HG02938 (cell line): Measurements from ENCODE around the gene DEPDC1.
"Not testable (repeated sequence)": the region's sequence is repeated elsewhere in the genome, so short reads cannot be mapped to it uniquely, and the experiment has no call there.

Experiments
- ATAC-seq: cut with Tn5 transposase; IDR thresholded peaks from one replicate; pipeline ENCODE4 v1.9.1; 2021; ENCODE audit warnings: mild to moderate bottlenecking, moderate library complexity; ENCODE audit not compliant: unreplicated experiment

The DEPDC1 gene, protein sequence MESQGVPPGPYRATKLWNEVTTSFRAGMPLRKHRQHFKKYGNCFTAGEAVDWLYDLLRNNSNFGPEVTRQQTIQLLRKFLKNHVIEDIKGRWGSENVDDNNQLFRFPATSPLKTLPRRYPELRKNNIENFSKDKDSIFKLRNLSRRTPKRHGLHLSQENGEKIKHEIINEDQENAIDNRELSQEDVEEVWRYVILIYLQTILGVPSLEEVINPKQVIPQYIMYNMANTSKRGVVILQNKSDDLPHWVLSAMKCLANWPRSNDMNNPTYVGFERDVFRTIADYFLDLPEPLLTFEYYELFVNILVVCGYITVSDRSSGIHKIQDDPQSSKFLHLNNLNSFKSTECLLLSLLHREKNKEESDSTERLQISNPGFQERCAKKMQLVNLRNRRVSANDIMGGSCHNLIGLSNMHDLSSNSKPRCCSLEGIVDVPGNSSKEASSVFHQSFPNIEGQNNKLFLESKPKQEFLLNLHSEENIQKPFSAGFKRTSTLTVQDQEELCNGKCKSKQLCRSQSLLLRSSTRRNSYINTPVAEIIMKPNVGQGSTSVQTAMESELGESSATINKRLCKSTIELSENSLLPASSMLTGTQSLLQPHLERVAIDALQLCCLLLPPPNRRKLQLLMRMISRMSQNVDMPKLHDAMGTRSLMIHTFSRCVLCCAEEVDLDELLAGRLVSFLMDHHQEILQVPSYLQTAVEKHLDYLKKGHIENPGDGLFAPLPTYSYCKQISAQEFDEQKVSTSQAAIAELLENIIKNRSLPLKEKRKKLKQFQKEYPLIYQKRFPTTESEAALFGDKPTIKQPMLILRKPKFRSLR

DNA sequence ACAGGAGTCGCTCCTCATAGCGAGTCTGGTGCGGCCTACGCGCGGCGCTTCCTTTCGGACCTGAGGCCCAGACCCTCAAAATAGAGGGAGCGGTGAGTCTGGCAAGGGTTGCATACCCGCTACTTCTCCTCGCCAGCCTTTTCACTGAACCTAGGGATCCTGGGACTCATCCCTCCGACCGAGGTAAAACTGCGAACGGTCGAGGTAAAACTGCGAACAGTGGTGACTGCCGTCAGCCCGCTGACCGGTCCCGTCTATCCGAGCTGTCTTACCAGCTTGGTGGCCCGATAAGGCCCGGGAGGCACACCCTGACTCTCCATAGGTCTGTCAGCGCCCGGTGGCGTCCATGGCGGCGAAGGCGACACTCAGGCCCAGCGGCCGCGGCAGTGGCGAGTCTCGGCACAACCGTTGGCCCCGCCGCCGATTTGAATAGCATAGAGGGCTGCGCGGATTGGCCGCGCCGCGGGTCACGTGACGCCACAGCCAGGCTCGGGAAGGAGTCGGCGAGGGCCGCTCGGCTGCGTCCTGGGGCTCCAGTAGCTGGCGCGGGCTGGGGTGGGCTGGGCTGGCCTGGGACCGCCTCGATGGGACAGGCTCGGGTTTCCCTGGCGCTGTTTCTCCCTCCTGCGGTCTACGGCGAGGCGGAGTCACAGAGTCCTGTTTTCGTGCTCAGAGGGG, at the start of gene DEPDC1:
Gene DEPDC1 (minus strand): TSS at position 403 of the 678 bp plus-strand sequence. CDS start 83 bp downstream, at position 320.
- ATAC-seq: peak; percentile 91

DNA sequence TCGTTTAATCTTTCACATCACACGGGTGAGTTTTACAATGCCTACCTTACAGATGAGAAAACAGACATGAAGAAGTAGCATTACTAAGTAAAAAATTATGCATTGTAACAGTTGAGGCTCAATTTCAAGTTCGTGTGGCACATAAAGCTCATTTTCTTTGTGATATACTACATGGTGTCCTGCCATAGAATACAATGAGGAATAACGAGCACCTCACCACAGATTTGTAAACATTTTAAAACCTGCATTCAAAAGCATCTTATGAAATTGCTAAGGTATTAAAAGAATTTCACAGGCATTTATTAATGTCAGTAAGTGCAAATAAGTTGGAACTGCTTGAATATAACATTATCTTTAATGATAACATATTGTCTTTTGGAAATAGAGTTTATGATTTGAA, 47.8 kb upstream of the DEPDC1 start:
- no peak for ATAC-seq

DNA sequence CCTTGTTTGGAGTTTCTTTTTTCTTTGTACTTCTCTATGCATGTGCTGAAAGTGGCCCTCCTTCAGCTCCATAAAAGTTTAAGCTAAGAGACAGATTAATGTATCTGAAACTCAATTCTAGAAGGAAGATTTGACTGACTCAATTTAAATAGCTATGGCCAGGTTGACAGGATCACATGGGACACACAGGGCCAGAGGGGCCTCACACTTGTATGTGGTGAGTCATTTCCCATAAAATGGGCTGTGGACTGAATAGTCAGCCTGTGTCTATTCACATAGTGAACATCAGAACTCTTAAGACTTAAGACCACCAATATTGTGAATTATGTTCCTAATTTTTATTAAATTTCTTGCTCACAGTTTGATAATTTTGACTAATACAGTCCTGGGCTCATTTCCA, 45.7 kb upstream of the DEPDC1 start:
- ATAC-seq: no peak

DNA sequence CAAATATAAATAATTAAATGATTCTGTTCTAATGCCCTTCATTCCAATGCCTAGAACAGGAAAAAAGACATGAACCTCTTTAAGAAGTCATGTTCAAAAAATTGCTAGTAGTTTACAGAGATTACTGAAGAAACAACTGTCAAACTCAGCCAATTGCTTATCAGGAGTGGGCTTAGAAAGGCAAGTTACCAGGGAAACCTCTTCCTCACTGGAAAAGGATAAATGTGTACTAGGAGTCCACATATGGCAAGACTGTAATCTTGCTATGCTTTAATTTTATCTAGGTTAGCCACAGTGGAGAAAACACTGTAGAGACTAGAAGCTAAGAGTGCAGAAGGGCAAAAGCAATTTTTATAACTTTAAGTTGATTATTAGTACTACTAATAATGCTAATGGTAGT, 42.1 kb upstream of the DEPDC1 start:
- no peak for ATAC-seq

DNA sequence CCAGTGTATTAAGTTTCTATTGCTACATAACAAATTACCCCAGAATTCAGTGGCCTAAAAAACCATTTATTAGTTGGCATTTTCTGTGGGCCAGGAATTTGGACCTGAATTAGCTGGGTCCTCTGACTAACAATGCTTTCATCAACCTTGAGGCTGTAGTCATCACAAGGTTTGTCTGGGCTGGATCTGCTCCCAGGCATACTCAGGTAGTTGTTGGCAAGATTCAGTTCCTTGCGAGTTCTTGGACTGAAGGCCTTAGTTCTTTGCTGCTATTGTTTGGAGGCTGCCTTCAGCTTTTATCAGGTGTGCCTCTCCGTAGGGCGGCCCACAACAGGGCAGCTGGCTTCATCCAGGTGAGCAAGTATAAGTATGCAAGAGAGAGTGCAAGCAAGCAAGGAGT, 31.4 kb upstream of the DEPDC1 start:
- ATAC-seq: no peak

DNA sequence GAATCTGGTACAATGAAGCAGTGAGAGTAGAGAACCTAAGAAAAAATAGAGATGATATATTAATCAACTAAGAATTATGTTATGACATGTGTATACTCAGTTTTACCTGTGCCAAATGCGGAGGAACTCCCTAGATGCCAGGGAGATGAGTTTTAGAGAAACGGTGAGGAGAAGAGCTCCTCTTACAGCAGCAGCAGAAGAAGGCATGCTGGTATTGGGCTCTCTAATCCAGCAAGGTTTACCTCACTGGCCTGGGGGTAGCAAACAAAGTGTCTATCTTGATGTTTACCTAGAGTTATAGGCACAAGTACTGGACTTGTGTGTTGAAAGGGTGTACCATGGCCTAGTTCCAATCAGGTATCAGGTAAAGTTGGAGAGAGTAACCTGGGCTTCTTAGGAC, 28.9 kb upstream of the DEPDC1 start:
- ATAC-seq: no peak

- ATAC-seq: no peak
Observed at GRCh38 chr1:68521286-68521685, 24.4 kb upstream of the DEPDC1 start.

DNA sequence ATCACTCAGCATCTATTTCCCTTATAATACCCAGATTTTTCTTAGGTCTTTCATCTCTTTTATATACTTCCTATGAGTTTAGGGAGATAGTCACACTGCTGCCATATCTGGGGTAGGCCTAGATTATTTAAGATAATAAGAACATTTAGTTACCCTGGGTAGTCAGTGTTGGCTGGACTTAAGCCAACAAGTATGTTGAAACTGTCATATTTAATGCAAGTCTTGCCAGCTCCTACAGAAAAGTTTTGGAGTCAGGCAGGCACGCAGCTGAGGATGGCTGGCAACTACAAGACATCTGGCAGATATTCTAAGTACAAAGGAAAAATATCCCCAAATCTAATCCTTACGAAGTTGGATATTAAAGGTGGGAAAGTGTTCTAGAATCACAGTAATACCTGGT, 19.2 kb upstream of the DEPDC1 start:
- no peak for ATAC-seq

DNA sequence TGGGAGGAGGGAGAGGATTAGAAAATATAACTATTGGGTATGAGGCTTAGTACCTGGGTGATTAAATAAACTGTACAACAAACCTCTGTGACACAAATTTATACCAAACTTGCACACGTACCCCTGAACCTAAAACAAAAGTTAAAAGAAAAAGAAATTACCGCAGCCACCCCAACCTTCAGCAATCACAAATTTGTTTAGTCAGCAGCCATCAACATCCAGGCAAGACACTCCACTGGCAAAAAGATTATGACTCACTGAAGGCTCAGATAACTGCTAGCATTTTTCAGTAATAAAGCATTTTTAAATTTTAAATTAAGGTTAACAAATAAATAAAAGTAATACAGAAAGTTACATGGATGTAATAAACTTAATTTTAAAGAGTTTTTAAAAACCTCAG, 14.4 kb upstream of the DEPDC1 start:
- no peak for ATAC-seq

DNA sequence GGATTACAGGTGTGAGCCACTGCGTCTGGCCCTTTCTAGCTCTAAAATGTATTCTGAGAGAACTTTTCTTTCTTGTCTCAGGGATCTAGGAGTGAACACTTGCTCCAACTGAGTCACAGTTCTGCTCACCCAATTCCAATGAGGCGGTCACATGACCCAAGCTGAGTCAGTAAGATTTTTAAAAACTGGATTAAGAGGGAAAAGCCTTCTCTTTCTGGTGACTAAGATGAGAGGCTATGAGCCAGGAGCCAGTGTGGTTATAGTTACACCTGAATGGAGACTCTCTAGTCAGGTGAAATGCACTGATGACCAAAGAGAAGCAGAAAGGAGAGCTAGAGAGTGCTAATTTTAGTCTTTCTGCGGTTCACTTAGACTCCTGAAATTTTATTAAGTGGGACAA, 9.5 kb upstream of the DEPDC1 start:
- ATAC-seq: no peak

GRCh38 chr1:68503085-68503484, 6.2 kb upstream of the DEPDC1 start:
- ATAC-seq: no peak

DNA sequence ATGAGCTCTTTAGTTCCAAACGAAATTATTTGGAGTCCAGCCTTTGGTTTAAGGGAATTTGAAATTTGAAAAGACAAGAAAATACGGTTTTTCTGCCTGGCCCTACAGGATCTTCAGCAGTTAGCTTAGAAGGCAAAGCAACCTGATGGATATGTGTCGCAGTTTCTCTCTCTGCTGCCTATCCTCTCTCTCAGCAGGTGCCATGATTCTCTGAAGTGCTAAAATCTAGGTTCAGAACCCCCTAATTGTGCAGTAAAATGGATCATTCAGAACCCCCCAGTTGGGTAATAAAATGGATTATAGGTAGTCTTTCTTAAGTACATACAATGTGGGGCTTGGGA, 446 bp upstream of the DEPDC1 start:
- ATAC-seq: peak; percentile 13

DNA sequence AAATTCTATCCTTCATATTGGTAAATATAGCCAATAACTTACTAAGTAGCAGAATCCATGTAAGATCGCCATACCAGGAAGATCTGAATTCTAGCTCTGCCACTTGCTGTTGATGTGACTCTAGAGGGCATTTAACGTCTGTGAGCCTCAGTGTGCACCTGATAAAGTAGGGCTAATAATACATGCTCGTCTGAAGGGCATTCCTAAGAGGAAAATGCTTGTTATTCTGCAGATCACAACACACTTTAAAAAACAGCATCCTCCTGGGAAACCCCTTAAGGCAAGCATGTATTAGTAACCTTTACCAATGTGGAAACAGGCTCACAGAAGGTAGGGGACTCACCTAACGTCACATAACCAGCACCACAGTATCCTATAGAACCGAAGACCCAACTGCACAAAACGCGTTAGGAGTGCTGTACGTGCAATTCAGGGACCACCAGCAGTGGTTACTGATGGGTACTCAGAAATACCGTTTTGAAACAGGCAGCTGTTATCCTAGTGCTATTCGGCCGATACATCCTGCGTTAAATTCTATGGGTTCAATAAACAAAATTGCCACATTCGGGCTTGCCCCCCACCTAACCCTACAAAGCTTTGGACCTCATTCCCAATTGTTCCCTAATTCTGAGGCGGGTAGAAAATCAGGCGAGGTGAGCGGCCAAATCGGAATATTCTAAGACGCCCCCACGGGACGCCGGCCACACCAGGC, 758 bp downstream of the DEPDC1 start:
- peak; percentile 31 for ATAC-seq

DNA sequence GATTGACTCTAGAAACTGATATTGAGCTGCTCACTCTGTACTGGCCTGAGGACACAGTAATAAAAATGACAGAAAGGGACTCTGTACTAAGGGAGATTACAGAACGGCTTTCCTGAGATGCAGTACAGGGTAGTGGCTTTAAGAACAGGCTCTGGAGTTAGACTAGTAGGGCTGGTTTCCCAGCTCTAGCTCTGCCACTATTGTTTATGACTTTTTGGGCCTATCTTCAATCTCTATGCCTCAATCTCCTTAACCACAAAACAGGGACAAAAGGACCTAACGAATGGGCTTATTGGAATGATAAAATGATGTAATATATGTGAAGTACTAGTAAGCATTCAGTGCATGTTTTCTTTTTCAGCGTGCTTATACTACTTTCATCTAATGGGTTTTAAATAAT, 1.4 kb downstream of the DEPDC1 start:
- ATAC-seq: no peak

DNA sequence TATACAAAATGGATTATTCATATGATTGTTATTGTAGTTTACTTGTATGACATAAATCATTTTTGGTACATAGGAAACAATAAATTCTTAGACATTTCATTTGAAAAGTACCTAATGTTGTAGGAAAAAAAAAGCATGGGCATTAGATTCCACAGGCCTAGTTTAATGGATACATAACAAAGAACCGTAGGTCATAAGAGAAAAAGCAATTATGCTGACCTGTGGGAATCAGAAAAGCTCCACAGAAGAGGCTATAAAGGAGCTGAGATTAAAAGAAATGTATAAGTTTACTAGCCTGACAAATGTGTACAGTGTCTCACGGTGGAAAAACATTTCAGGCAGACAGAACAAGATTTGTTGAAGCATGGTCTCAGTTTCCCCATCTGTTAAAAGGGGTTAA, 3.7 kb downstream of the DEPDC1 start:
- ATAC-seq: no peak

GRCh38 chr1:68492255-68492654, 4.6 kb downstream of the DEPDC1 start:
- ATAC-seq: not testable (repeated sequence)

DNA sequence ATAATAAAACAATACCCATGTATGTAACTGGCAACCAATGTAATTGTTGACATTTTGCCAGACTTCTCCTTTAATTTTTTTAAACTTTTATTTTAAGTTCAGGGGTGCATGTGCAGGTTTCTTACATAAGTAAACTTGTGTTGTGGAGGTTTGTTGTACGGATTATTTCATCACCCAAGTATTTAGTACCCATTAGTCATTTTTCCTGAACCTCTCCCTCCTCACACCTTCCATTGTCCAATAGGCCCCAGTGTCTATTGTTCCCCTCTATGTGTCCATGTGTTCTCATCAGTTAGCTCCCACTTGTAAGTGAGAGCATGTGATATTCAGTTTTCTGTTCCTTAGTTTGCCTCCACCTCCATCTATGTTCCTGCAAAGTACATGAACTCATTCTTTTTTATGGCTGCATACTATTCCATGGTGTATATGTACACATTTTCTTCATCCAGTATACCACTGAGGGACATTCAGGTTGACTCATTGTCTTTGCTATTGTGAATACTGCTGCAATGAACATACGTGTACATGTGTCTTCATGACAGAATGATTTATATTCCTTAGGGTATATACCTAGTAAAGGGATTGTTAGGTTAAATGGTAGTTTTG, 6.7 kb downstream of the DEPDC1 start:
- ATAC-seq: no peak

DNA sequence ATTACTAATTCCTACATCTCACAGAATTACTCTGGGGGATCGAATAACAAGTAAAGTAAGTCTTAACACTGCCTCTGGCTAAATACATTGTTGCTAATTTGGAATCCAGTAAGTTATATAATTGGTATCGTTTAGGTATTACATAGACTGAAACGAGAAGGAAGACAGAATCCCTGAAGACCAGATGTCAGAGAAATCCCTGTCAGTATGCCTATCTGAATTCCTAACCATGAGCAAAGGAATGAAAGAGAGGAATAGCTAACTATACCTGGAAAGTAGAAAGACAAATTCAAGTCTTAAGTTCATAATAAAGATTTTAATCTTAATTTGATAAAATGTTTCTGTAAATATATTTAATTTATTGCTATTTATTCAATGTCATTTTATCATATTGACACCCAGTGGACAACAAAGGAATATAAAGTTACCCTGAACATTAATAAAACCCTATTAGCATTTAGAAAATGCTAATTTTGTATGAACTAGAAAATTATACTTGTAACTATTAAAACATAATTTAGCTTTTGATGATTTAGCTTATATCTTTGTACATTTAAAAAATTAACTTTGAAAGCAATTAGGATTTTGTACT, 11.4 kb downstream of the DEPDC1 start:
- no peak for ATAC-seq

- ATAC-seq: no peak
Observed at GRCh38 chr1:68484618-68485017, 12.3 kb downstream of the DEPDC1 start.

- no peak for ATAC-seq
Observed at GRCh38 chr1:68481041-68481440, 15.8 kb downstream of the DEPDC1 start.
